ENCODE data around the gene MYO1B. TPM values are rescaled to one million over a fixed set of nuclear protein-coding genes. Genes with fewer than 3 reads are reported as not detected.

MYO1B gene
- total RNA-seq, 3 donors from 2014 or later (not counting 1 experiment from before 2014, with no cell fraction given): 0.21 to 0.80 (median 0.29) TPM

GRCh38 chr2:191296083-191297006 is 51.1 kb downstream of the MYO1B start:
- Mint-ChIP-seq H3K9me3 (no peaks in the 10 kb centered on the region), H3K27me3 (ENCODE audit: low read depth in 2 of 2) (peaks cover 0 to 5% of the 10 kb centered on the region in 2 donors), H3K4me3 (no peak overlapping the region), H3K27ac (no peak overlapping the region), H3K4me1 (no peaks in the 10 kb centered on the region), H3K36me3 (no peaks in the 10 kb centered on the region)
- Histone ChIP-seq H3K36me3 (ENCODE audit: control insufficient read depth, insufficient read depth, low read length) (no peaks in the 10 kb centered on the region), H3K27ac (ENCODE audit: low read length) (no peak overlapping the region), H3K4me1 (ENCODE audit: control insufficient read depth, insufficient read depth, low read length) (no peaks in the 10 kb centered on the region), H3K4me3 (ENCODE audit: low read length) (no peak overlapping the region), H3K27me3 (ENCODE audit: control insufficient read depth, insufficient read depth, low read length) (no peaks in the 10 kb centered on the region), H3K9me3 (ENCODE audit: control insufficient read depth, insufficient read depth, low read length) (no peaks in the 10 kb centered on the region)
- ATAC-seq (no peak), DNase-seq (no peak)
- intact Hi-C loops (cut with micrococcal nuclease): no loop called here
- WGBS (ENCODE audit: insufficient coverage): 97% methylated on average over 5 of the region's 8 CpGs
- no peak for TF ChIP-seq CTCF (IDR thresholded peaks at IDR 0.05)

GRCh38 chr2:191297033-191297432 is 51.8 kb downstream of the MYO1B start:
- Histone ChIP-seq H3K27me3 (ENCODE audit: control insufficient read depth, insufficient read depth, low read length) (no peaks in the 10 kb centered on the region), H3K36me3 (ENCODE audit: control insufficient read depth, insufficient read depth, low read length) (no peaks in the 10 kb centered on the region), H3K9me3 (ENCODE audit: control insufficient read depth, insufficient read depth, low read length) (no peaks in the 10 kb centered on the region), H3K27ac (ENCODE audit: low read length) (no peak overlapping the region), H3K4me3 (ENCODE audit: low read length) (no peak overlapping the region), H3K4me1 (ENCODE audit: control insufficient read depth, insufficient read depth, low read length) (no peaks in the 10 kb centered on the region)
- intact Hi-C loops (cut with micrococcal nuclease): no loop called here
- no peak for ATAC-seq
- Mint-ChIP-seq H3K9me3 (no peaks in the 10 kb centered on the region), H3K27ac (no peak overlapping the region), H3K4me3 (no peak overlapping the region), H3K36me3 (no peaks in the 10 kb centered on the region), H3K4me1 (no peaks in the 10 kb centered on the region), H3K27me3 (ENCODE audit: low read depth in 2 of 2) (peaks cover 5 to 10% of the 10 kb centered on the region in 2 donors)
- WGBS (ENCODE audit: insufficient coverage): 85% methylated on average over 5 of the region's 5 CpGs
- no peak for TF ChIP-seq CTCF (IDR thresholded peaks at IDR 0.05)
- DNase-seq: no peak

GRCh38 chr2:191298306-191298705 is 53.1 kb downstream of the MYO1B start:
- H3K4me1 ChIP-seq (ENCODE audit: control insufficient read depth, insufficient read depth, low read length): no peaks in the 10 kb centered on the region
- H3K9me3 ChIP-seq (ENCODE audit: control insufficient read depth, insufficient read depth, low read length): no peaks in the 10 kb centered on the region
- intact Hi-C loops (cut with micrococcal nuclease): no loop called here
- H3K36me3 ChIP-seq (ENCODE audit: control insufficient read depth, insufficient read depth, low read length): no peaks in the 10 kb centered on the region
- H3K4me3 Mint-ChIP-seq: no peak overlapping the region
- H3K36me3 Mint-ChIP-seq: no peaks in the 10 kb centered on the region
- no peaks in the 10 kb centered on the region for H3K4me1 Mint-ChIP-seq
- H3K27me3 Mint-ChIP-seq (ENCODE audit: low read depth in 2 of 2): peaks cover 8 to 11% of the 10 kb centered on the region in 2 donors
- no peaks in the 10 kb centered on the region for H3K9me3 Mint-ChIP-seq
- no peak for TF ChIP-seq CTCF (IDR thresholded peaks at IDR 0.05)
- no peak overlapping the region for H3K27ac Mint-ChIP-seq
- H3K4me3 ChIP-seq (ENCODE audit: low read length): no peak overlapping the region
- H3K27ac ChIP-seq (ENCODE audit: low read length): no peak overlapping the region
- ATAC-seq (no peak), DNase-seq (no peak)
- WGBS (ENCODE audit: insufficient coverage): no CpG with 5 or more reads among the region's 2 CpGs
- H3K27me3 ChIP-seq (ENCODE audit: control insufficient read depth, insufficient read depth, low read length): no peaks in the 10 kb centered on the region
